Dendritic cell treated with granulocyte-macrophage colony-stimulating factor and Interleukin-4, amounts not matched to agents 40 ng/mL and 50 ng/mL, for 4 days (primary cell): ENCODE data around the gene TTC1.
"Not testable (repeated sequence)": the region's sequence is repeated elsewhere in the genome, so short reads cannot be mapped to it uniquely, and the experiment has no call there.

Source experiments
- H3K27ac Mint-ChIP-seq: one replicate; pipeline ENCODE4 v1.8.0; 2022; ENCODE audit warnings: mild to moderate bottlenecking, mixed read lengths
- H3K27me3 Mint-ChIP-seq: one replicate; pipeline ENCODE4 v1.8.0; 2022; ENCODE audit warnings: mild to moderate bottlenecking, mixed read lengths
- H3K36me3 Mint-ChIP-seq: one replicate; pipeline ENCODE4 v1.8.0; 2022; ENCODE audit warnings: low read depth, mixed read lengths
- H3K4me1 Mint-ChIP-seq: one replicate; pipeline ENCODE4 v1.8.0; 2022; ENCODE audit warnings: low read depth, mixed read lengths
- H3K4me3 Mint-ChIP-seq: one replicate; pipeline ENCODE4 v1.8.0; 2022; ENCODE audit warnings: mild to moderate bottlenecking, moderate library complexity, mixed read lengths
- H3K9me3 Mint-ChIP-seq: one replicate; pipeline ENCODE4 v1.8.0; 2022; ENCODE audit warnings: mixed read lengths
- intact Hi-C: fragments of 100-400 bp; cut with micrococcal nuclease; formaldehyde crosslinking; loops from one replicate; pipeline ENCODE4 v1.15.0; 2022

The TTC1 gene, protein sequence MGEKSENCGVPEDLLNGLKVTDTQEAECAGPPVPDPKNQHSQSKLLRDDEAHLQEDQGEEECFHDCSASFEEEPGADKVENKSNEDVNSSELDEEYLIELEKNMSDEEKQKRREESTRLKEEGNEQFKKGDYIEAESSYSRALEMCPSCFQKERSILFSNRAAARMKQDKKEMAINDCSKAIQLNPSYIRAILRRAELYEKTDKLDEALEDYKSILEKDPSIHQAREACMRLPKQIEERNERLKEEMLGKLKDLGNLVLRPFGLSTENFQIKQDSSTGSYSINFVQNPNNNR

DNA sequence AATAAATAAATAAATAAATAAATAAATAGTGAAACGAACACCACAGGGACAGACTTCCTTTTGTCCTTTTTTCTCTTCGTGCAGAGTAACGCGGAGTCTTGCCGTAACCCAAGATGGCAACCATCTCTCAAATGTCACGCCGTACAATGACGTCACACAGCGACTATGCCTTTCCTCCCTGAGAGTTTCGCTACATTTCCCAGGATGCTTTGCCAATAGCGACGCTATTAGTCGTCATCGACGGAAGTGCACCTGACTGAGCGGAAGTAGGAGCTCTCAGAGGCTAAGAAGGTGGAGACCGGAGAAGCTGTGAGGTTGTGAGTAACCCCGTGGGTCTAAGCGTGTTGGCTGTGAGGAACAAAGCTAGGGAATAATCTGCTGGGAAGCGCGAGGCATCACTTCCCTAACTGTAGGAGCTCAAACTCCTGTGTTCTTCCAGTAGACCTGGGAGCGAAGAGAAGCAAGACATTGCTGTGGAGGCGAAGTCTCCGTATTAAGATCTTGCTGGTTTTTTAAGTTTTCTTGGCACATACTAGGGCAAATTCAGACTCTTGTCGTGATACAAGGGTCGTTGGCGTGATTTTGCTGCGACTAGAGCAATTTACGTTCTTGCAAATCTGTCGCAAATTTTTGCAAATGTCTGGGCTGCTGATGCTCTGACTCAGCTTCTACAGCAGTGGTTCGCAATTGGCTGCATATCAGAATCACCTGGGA is at the start of gene TTC1:
TSS of gene TTC1 (plus strand) at position 263 of the 714 bp plus-strand sequence. CDS start 1,390 bp downstream, outside the sequence.
- Mint-ChIP-seq H3K9me3 (no peaks in the 10 kb centered on the region), H3K27me3 (peaks cover 2% of the 10 kb centered on the region), H3K4me3 (peak within 1 kb of the TSS; percentile 98), H3K4me1 (peaks cover 23% of the 10 kb centered on the region), H3K36me3 (peaks cover 40% of the 10 kb centered on the region), H3K27ac (peak within 1 kb of the TSS; percentile 97)
- intact Hi-C loops, result no loop called here

- no peak overlapping the region for H3K27ac Mint-ChIP-seq
- no peaks in the 10 kb centered on the region for H3K36me3 Mint-ChIP-seq
- no peaks in the 10 kb centered on the region for H3K9me3 Mint-ChIP-seq
- intact Hi-C loops, result loop anchor here (10.0 kb wide), 2 partner anchors 447 to 517 kb away; no protein-coding TSS in a partner anchor
- H3K4me3 Mint-ChIP-seq, result no peak overlapping the region
- peaks cover 13% of the 10 kb centered on the region for H3K27me3 Mint-ChIP-seq
- peaks cover 5% of the 10 kb centered on the region for H3K4me1 Mint-ChIP-seq
Observed at GRCh38 chr5:159961176-159962160, 47.5 kb upstream of the TTC1 start.

- Mint-ChIP-seq H3K27ac (no peak overlapping the region), H3K4me1 (peaks cover 5% of the 10 kb centered on the region)
Observed at GRCh38 chr5:159962214-159962613, 46.7 kb upstream of the TTC1 start.

GRCh38 chr5:159963935-159964334 is 45.0 kb upstream of the TTC1 start:
- no peaks in the 10 kb centered on the region for H3K36me3 Mint-ChIP-seq
- H3K9me3 Mint-ChIP-seq, result no peaks in the 10 kb centered on the region
- no peak overlapping the region for H3K4me3 Mint-ChIP-seq
- H3K27ac Mint-ChIP-seq, result no peak overlapping the region
- peaks cover 5% of the 10 kb centered on the region for H3K4me1 Mint-ChIP-seq
- intact Hi-C loops, result loop anchor here (10.0 kb wide), 2 partner anchors 449 to 519 kb away; no protein-coding TSS in a partner anchor
- H3K27me3 Mint-ChIP-seq, result peaks cover 22% of the 10 kb centered on the region

More at GRCh38 chr5:159962214-159962613, 46.7 kb upstream of the TTC1 start:
- Mint-ChIP-seq H3K9me3 (no peaks in the 10 kb centered on the region), H3K4me3 (no peak overlapping the region), H3K27me3 (peaks cover 13% of the 10 kb centered on the region), H3K36me3 (no peaks in the 10 kb centered on the region)
- intact Hi-C loops, result loop anchor here (10.0 kb wide), 2 partner anchors 447 to 517 kb away; no protein-coding TSS in a partner anchor

DNA sequence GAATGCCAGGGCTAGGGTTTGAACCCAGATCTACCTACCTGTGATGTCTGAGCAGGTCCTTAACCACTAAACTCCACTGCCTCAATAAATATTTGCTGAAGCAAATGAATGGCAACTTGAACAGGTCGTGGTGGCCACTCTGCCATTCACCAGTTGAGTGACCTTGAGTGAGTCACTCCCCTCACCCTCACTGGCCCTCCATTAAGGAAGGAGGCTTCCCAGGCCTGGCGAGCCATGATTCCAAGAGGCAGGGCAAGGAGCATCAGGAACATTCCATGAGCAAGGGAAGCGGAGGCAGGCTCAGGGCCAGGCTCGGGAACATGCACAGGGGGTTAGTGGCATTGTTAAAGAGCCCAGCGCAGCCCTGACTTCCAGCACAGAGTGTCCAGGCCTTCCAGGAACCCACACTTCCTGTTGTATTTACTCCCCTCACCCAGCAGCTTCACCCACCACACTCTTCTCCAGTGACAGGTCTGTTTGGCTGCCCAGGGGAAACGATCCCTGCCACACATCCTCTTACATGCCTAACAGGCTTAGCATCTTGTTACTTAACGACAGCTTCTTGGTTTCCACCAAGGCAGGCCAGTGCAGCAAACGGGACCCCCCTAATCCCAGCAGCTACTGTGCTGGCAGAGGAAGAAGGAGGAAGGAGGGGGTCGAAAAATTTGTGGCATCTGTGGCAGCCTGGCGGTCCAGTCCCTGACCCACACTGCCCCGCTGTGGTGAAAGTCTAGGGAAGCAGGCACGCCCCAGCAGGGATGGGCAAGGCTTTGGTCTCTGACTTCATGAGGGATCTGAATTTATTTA is 43.7 kb upstream of the TTC1 start:
- H3K36me3 Mint-ChIP-seq, result no peaks in the 10 kb centered on the region
- peaks cover 30% of the 10 kb centered on the region for H3K27me3 Mint-ChIP-seq
- intact Hi-C loops, result loop anchor here (10.0 kb wide), 2 partner anchors 450 to 520 kb away; no protein-coding TSS in a partner anchor
- peaks cover 5% of the 10 kb centered on the region for H3K4me1 Mint-ChIP-seq
- no peak overlapping the region for H3K4me3 Mint-ChIP-seq
- no peak overlapping the region for H3K27ac Mint-ChIP-seq
- no peaks in the 10 kb centered on the region for H3K9me3 Mint-ChIP-seq

DNA sequence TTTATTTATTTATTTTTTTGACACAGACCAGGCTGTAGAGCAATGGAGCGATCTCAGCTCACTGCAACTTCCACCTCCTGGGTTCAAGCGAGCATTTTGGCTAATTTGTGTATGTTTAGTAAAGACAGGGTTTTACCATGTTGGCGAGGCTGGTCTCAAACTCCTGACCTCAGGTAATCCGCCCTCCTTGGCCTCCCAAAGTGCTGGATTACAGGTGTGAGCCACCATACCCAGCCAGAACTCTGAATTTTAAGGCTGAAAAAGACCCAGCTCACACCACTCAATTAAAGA is 43.2 kb upstream of the TTC1 start:
- H3K27me3 Mint-ChIP-seq, result peaks cover 36% of the 10 kb centered on the region
- H3K27ac Mint-ChIP-seq, H3K4me3 Mint-ChIP-seq, H3K36me3 Mint-ChIP-seq, H3K9me3 Mint-ChIP-seq, H3K4me1 Mint-ChIP-seq: not testable (repeated sequence)
- intact Hi-C loops, result loop anchor here (10.0 kb wide), 2 partner anchors 451 to 521 kb away; no protein-coding TSS in a partner anchor

DNA sequence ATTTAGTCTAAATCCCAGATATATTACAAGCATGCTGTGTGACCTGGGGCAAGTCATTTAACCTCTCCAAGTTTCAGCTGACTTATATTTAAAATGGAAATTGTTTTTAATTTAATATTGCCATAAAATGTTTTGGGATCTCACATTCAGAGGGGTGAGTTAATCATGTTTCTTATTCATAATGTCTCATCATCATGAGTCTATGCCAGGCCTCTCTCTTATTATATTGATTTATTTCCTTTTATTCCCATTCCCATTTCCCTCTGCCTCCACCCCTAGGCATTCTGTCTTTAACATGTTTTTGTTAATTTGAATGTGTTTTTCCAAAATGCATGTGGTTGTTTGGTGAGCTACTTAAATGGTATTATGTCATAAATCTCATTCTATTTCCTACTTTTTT is 39.0 kb upstream of the TTC1 start:
- H3K27me3 Mint-ChIP-seq, result peaks cover 67% of the 10 kb centered on the region
- no peaks in the 10 kb centered on the region for H3K36me3 Mint-ChIP-seq
- peaks cover 14% of the 10 kb centered on the region for H3K4me1 Mint-ChIP-seq
- no peak overlapping the region for H3K27ac Mint-ChIP-seq
- no peak overlapping the region for H3K4me3 Mint-ChIP-seq
- no peaks in the 10 kb centered on the region for H3K9me3 Mint-ChIP-seq
- intact Hi-C loops, result loop anchor here (10.0 kb wide), 2 partner anchors 455 to 525 kb away; no protein-coding TSS in a partner anchor

- intact Hi-C loops, result no loop called here
- Mint-ChIP-seq H3K9me3 (no peaks in the 10 kb centered on the region), H3K4me3 (no peak overlapping the region), H3K27ac (no peak overlapping the region), H3K4me1 (peaks cover 9% of the 10 kb centered on the region), H3K27me3 (peaks cover 64% of the 10 kb centered on the region), H3K36me3 (no peaks in the 10 kb centered on the region)
Observed at GRCh38 chr5:159971038-159971437, 37.9 kb upstream of the TTC1 start.

DNA sequence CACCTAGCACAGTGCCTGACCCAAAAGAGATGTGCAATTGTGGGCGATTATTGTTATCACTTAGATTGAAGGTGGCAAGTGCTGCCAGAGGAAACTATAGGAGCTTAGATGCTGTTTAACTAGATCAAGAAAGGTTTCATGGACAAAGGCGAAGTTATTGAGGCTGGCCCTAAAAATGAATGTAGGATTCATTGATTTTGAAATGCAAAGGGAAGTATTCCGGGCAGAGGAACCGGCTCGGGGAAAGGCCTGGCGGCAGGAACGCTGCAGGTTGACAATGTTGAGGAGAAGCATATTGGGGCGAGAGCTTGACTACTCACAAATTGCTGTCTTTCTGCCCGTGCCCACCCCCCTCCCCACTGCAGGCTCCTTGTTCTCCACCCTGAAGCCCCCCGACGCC is 37.4 kb upstream of the TTC1 start:
- peaks cover 9% of the 10 kb centered on the region for H3K4me1 Mint-ChIP-seq
- H3K27ac Mint-ChIP-seq, result no peak overlapping the region
- H3K4me3 Mint-ChIP-seq, result no peak overlapping the region
- no peaks in the 10 kb centered on the region for H3K9me3 Mint-ChIP-seq
- intact Hi-C loops, result no loop called here
- H3K36me3 Mint-ChIP-seq, result no peaks in the 10 kb centered on the region
- peaks cover 65% of the 10 kb centered on the region for H3K27me3 Mint-ChIP-seq

DNA sequence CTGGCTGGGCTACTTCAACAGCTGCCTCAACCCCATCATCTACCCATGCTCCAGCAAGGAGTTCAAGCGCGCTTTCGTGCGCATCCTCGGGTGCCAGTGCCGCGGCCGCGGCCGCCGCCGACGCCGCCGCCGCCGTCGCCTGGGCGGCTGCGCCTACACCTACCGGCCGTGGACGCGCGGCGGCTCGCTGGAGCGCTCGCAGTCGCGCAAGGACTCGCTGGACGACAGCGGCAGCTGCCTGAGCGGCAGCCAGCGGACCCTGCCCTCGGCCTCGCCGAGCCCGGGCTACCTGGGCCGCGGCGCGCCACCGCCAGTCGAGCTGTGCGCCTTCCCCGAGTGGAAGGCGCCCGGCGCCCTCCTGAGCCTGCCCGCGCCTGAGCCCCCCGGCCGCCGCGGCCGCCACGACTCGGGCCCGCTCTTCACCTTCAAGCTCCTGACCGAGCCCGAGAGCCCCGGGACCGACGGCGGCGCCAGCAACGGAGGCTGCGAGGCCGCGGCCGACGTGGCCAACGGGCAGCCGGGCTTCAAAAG is 36.9 kb upstream of the TTC1 start:
- H3K4me1 Mint-ChIP-seq, result peaks cover 9% of the 10 kb centered on the region
- no peaks in the 10 kb centered on the region for H3K9me3 Mint-ChIP-seq
- H3K27ac Mint-ChIP-seq, result no peak overlapping the region
- intact Hi-C loops, result no loop called here
- H3K36me3 Mint-ChIP-seq, result no peaks in the 10 kb centered on the region
- H3K27me3 Mint-ChIP-seq, result peaks cover 65% of the 10 kb centered on the region
- no peak overlapping the region for H3K4me3 Mint-ChIP-seq

GRCh38 chr5:159972538-159973362 is 36.2 kb upstream of the TTC1 start:
- no peaks in the 10 kb centered on the region for H3K36me3 Mint-ChIP-seq
- no peak overlapping the region for H3K27ac Mint-ChIP-seq
- no peaks in the 10 kb centered on the region for H3K9me3 Mint-ChIP-seq
- peaks cover 9% of the 10 kb centered on the region for H3K4me1 Mint-ChIP-seq
- intact Hi-C loops, result no loop called here
- peak overlapping the region; percentile 58 for H3K4me3 Mint-ChIP-seq
- peaks cover 68% of the 10 kb centered on the region for H3K27me3 Mint-ChIP-seq

- no peaks in the 10 kb centered on the region for H3K36me3 Mint-ChIP-seq
- H3K27me3 Mint-ChIP-seq, result peaks cover 59% of the 10 kb centered on the region
- intact Hi-C loops, result no loop called here
- H3K4me3 Mint-ChIP-seq, result no peak overlapping the region
- no peaks in the 10 kb centered on the region for H3K9me3 Mint-ChIP-seq
- H3K4me1 Mint-ChIP-seq, result peaks cover 9% of the 10 kb centered on the region
- no peak overlapping the region for H3K27ac Mint-ChIP-seq
Observed at GRCh38 chr5:159975462-159976019, 33.4 kb upstream of the TTC1 start.
